GM13976 (cell line): Measurements from ENCODE around the gene TMEM94.

Source experiments
- DNase-seq: peaks from one replicate; pipeline ENCODE4 v3.0.0; 2012; ENCODE audit warnings: low spot score
- CTCF ChIP-seq: IDR thresholded peaks from 2 replicates; pipeline ENCODE4 v1.5.1; 2012; ENCODE audit warnings: borderline replicate concordance, mild to moderate bottlenecking; ENCODE audit not compliant: insufficient read depth; ENCODE audit errors: extremely low read depth, missing control alignments, control extremely low read depth
- in situ Hi-C: fragments of 300-500 bp; cut with MboI; formaldehyde crosslinking; loops from one replicate; pipeline ENCODE4 v1.12.0; 2022; ENCODE audit warnings: low sequenced_read_pairs, mixed read lengths, inconsistent platforms; ENCODE audit not compliant: unreplicated experiment

Gene TMEM94

GRCh38 chr17:75525806-75526554 is 69.5 kb downstream of the TMEM94 start:
- in situ Hi-C loops, result no loop called here
- TF ChIP-seq CTCF, result no peak
- no peak for DNase-seq

- TF ChIP-seq CTCF, result no peak
Measured at GRCh38 chr17:75526555-75527270, 70.3 kb downstream of the TMEM94 start.

GRCh38 chr17:75530837-75531720 is 74.6 kb downstream of the TMEM94 start:
- DNase-seq, result no peak
- TF ChIP-seq CTCF, result no peak
- in situ Hi-C loops, result no loop called here

More at GRCh38 chr17:75526555-75527270, 70.3 kb downstream of the TMEM94 start:
- no peak for DNase-seq
- in situ Hi-C loops, result no loop called here

GRCh38 chr17:75531721-75532072 is 75.3 kb downstream of the TMEM94 start:
- no peak for DNase-seq
- TF ChIP-seq CTCF, result no peak

GRCh38 chr17:75535119-75535537 is 78.7 kb downstream of the TMEM94 start:
- in situ Hi-C loops, result no loop called here
- peak; percentile 73 for DNase-seq
- TF ChIP-seq CTCF, result no peak

More at GRCh38 chr17:75531721-75532072, 75.3 kb downstream of the TMEM94 start:
- in situ Hi-C loops, result no loop called here

- in situ Hi-C loops, result no loop called here
- no peak for DNase-seq
- TF ChIP-seq CTCF, result no peak
Measured at GRCh38 chr17:75535871-75536270, 79.4 kb downstream of the TMEM94 start.
